ENCODE measurements around the gene DLG1.
"Not testable (repeated sequence)": the region's sequence is repeated elsewhere in the genome, so short reads cannot be mapped to it uniquely, and the experiment has no call there.

DLG1 gene

GRCh38 chr3:197088370-197088769, 210.0 kb downstream of the DLG1 start:
- DNase-seq (ENCODE audit: low spot score) = peak; percentile 32

DNA sequence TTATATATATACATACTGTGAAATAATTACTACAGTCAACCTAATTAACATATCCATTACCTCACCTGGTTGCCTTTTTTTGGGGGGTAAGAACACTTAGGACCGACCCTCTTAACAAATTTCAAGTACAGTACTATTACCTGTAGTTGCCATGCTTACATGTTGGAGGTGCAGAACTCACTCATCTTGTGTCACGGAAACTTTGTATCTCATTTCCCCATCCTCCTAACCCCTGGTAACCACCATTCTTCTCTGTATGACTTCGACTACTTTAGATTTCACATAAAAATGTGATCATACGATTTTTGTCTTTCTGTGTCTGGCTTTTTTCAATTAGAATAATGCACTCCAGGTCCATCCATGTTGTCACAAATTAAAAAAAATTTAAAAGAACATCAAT, 213.3 kb downstream of the DLG1 start:
- DNase-seq (ENCODE audit: low spot score) = no peak

DNA sequence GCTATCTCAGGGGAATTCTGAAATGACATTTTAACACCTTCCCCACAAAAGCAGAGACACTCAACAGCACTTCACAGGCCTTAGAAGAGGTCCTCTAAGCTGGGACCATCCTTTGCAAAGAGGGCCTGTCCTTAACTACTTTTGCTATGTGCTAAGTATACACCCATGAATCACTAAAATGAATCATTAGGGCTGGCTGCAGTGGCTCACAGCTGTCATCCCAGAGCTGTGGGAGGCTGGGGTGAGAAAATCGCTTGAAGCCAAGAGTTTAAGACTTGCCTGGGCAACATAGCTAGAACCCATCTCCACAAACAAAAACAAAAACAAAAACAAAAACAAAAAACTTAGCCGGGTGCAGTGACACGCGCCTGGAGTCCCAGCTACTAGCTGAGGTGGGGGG, 214.9 kb downstream of the DLG1 start:
- DNase-seq (ENCODE audit: low spot score) = no peak

- DNase-seq (ENCODE audit: low spot score) = no peak
Measured at GRCh38 chr3:197082871-197083270, 215.5 kb downstream of the DLG1 start.

GRCh38 chr3:197080344-197080743, 218.1 kb downstream of the DLG1 start:
- no peak for DNase-seq (ENCODE audit: low spot score)

DNA sequence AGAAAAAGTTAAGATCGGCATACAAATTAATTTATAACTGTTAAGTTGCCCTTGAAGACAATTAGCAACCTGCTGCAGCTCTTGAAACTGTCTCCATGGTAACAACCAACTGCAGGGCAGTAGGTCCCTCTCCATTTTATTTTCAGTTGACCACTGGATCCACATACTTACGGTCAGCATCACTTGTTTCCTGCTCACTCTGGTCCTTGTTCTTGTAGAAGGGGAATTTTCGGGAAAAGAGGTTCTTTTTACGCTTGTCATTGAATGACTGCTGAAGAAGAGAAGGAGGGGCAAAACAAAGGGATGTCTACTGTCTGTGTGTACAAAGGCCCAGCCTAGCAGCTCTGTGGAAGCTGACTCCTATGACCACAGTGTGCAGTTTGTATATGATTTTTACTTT, 222.0 kb downstream of the DLG1 start:
- DNase-seq (ENCODE audit: low spot score) = no peak

- DNase-seq (ENCODE audit: low spot score) = peak; percentile 66
Measured at GRCh38 chr3:197068077-197068476, 230.3 kb downstream of the DLG1 start.

- no peak for DNase-seq (ENCODE audit: low spot score)
Measured at GRCh38 chr3:197064771-197065170, 233.6 kb downstream of the DLG1 start.

DNA sequence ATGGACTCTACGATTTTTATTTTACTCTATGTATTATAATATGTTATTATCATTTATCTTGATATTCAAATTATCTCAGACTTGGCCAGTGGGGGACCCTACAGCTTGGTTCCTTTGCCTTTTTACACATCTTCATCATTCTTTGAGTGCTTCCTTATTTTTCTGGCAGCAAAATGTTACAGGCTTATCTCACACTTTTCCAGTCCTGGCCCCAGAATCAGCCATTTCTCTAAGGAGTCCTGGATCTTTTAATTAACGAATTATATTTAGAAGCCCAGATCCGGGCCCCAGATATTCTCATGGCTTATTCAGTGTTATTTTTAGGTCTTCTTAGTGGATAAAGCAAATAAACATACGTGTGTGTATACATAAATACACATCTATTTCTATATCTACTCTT, 236.0 kb downstream of the DLG1 start:
- no peak for DNase-seq (ENCODE audit: low spot score)

GRCh38 chr3:197051637-197052036, 246.8 kb downstream of the DLG1 start:
- not testable (repeated sequence) for DNase-seq (ENCODE audit: low spot score)

GRCh38 chr3:197050511-197050910, 247.9 kb downstream of the DLG1 start:
- DNase-seq (ENCODE audit: low spot score) = no peak

DNA sequence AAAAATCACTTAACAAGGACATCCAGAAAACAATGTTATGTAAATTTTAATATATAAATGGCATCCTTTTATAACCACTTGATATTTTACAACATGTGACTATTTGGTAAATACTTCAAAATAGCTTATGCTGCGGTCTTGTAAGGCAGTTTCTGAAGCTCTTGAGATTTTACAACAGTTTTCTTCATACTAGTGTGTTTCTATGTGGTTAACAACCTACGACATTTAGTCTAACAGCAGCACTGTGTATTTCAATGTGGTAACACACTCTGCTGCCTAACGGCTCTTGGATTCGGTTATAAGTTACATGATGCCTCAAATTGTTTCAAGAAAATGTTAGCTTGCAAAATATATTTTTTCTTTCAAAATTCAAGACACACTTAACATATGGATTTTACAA, 255.9 kb downstream of the DLG1 start:
- DNase-seq (ENCODE audit: low spot score) = no peak

DNA sequence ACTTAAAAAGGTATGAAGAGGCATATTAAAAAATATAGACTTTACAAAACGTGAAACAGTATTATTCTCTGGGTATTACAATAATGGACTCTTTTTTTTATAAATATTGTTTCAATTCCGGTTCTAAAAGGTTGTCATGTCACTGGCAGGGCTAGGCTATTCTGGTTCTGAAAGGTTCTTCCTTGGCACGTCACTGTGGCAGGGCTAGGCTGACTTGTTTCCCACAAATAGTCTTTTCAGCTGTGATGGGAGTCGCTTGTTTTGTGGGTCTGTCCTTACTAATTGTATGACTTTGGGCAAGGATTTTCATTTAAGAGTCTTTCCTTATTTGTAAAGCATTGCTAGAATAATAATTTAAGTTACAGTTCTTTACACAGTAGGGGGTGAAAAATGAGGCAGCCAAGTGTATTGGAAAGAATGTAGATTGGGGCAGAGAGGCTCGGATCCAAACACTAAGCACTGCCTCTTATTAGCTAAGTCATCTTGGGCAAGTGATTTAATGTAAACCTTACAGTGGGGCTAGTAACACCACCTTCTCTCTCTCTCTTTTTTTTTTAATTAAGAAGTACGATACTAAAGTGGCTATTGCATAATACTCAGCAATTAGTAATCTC, 256.4 kb downstream of the DLG1 start:
- DNase-seq (ENCODE audit: low spot score) = no peak

DNA sequence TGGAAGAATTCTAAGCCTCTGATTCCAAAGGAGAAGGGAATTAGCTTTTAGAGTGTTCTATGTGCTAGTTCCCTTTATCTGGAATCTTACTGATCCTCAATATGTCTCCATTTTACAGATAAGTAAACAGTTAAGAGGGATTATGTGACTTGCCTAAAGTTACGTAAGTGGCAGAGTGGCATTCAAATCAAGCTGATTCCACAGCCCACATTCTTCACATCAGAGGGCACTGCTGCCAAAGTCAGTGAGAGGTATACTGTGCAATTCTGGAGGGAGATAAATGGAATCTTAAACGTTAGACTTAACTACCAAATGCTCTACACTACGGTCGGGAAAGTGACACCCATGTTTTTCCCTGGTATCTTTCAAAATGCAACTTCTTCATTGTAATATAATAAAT, 257.8 kb downstream of the DLG1 start:
- DNase-seq (ENCODE audit: low spot score) = no peak

DNA sequence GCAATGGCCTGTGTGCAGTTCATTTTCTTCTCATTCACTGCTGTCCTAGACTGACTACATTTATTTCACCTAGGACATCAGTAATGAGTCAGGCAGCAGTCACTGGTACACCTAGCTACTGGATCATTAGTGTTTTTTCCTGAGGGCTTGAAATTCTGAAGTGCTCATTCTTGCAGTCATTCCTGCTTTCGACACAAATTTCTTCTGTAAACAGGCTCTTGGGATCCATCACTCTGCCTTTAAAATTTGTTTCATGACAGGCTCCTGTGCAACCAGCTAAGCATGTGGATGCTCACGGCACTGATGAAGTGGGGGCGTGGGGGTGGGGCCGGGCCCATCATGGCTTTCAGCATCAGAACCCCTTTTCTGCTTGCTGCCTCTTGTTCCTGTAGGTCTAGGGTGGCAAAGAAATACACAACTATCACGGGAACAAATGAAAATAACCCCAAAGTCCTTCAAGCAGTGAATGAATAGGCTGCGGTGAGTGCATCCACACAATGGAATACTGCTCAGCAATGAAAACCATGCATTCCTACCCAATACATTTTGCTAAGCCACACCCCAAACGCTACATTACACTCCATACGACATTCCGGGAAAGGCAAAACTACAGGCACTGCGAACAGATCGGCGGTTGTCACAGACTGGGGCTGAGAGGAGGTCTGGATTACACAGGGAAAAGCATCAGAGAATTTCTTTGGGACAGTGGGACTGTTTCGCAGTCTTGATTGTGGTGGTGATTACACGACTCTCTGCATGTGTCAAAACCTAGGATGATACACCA, 259.5 kb downstream of the DLG1 start:
- no peak for DNase-seq (ENCODE audit: low spot score)

- no peak for DNase-seq (ENCODE audit: low spot score)
Measured at GRCh38 chr3:197035577-197035976, 262.8 kb downstream of the DLG1 start.

- peak; percentile 83 for DNase-seq (ENCODE audit: low spot score)
Measured at GRCh38 chr3:197034778-197035177, 263.6 kb downstream of the DLG1 start.

- peak; percentile 53 for DNase-seq (ENCODE audit: low spot score)
Measured at GRCh38 chr3:197033764-197034163, 264.6 kb downstream of the DLG1 start.

DNA sequence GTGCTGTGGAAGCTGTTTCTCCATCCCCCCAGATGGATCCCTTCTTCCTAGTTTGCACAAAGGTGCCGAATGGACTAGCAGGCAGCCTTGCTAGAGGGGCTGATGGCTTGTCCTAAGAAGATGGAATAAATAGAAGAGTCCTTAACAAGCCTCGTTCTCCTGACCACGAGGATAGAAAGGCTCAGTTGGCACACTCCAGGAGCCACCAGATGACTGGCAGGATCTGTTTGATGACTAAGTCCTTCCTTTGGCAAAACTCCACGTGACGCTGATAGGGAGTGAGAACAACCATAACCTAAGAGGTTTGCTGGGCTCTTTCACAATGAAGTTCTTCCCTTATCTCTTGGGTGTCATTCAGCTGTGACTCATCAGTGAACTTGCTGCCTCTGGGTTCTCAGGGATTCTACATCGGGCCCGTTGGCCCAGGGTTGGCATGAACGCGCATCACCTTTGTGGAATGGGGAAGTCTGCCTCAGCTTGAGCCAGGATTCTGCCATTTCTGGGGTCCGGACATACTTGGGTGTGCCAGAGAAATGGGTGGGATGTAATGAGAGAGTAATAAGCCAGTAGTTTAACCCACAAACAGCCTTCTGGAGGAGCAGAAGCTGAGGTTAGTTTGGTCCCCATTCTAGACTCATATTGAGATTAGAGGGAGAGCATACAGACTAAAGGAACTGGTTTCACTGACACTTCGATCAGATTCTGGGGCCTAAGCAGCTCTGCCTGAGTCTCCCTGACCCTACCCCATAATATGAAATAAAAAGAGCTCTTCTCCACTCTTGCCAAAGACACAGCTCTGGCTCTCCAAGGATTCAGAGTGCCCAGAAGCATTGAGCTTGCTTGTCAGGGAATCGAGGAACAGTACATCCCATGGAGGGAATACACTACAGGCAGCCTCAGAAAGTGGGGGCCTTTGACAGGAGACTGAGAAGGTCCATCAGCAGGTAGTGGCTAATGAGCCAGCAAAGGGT, 266.8 kb downstream of the DLG1 start:
- DNase-seq (ENCODE audit: low spot score) = peak; percentile 36

DNA sequence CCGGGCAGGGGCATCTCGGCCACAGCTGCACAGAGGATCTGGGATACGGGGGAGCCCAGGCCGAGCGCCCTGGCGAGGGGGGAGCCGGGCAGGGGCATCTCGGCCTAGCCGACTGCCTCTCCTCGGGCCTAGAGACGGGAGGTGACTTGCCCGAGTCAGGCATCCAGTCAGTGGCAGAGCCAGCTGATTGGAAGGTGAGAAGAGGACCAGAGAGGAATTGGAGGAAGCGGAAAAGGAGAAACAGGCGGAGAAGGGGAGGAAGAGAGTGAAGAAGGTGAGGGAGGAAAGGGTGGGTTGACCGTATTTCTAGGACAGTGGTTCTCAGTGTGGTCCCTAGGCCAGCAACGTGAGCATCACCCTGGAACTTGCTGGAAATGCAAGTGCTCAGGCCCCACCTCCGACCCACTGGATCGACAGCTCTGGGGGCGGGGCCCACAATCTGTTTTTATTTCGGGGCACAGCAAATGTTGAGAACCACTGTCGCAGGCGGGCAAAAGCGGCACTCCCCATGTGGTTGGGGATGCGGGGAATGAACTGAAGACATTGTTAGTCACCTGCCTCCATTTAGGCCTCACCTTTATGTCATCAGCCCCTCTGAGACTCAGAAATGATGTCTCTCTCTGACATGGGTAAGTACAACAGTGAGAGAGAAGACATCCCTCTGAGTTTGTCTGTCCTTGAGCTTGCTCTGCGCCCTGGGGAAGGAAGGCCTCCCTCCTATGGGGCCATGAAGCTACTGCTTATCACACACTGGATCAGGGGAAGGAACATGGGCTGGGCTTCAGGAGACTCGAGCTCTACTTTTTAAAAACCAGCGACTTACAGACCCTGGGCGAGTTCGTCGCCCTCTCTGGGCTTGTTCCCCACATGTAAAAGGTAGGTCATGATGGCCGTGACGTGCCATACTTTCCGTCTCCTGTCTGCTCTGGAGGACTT, 267.8 kb downstream of the DLG1 start:
- peak; percentile 24 for DNase-seq (ENCODE audit: low spot score)

- peak; percentile 84 for DNase-seq (ENCODE audit: low spot score)
Measured at GRCh38 chr3:197029511-197030167, 268.8 kb downstream of the DLG1 start, which contains the start of gene MELTF. Gene MELTF (minus strand): TSS chr3:197029817. CDS start chr3:197029702, 115 bp downstream.
